HepG2 (cell line): ENCODE data around the gene LILRB5.

Experiments used
- EZH2 ChIP-seq: conservative IDR thresholded peaks from 2 replicates; pipeline ENCODE4 v1.6.1; 2012; ENCODE audit warnings: mild to moderate bottlenecking, low read depth, low read length, moderate library complexity
- ZNF383 ChIP-seq: sonication (generic); formaldehyde crosslinking; IDR thresholded peaks from 2 replicates; pipeline ENCODE4 v1.4.0; 2020; ENCODE audit warnings: missing genetic modification reagents, mild to moderate bottlenecking, borderline replicate concordance
- ZNF670 ChIP-seq: sonication (generic); formaldehyde crosslinking; IDR thresholded peaks from 2 replicates; pipeline ENCODE4 v1.8.0; 2022; ENCODE audit warnings: mild to moderate bottlenecking, missing genetic modification reagents, borderline replicate concordance
- ZNF766 ChIP-seq: sonication (generic); formaldehyde crosslinking; IDR thresholded peaks from 2 replicates; pipeline ENCODE4 v1.5.0; 2020; ENCODE audit warnings: missing genetic modification reagents, borderline replicate concordance
- TF ChIP-seq, protein P1 (sequence below): sonication (generic); formaldehyde crosslinking; IDR thresholded peaks from 2 replicates; pipeline ENCODE4 v1.8.0; 2022; ENCODE audit warnings: mild to moderate bottlenecking, missing genetic modification reagents, moderate library complexity

DNA sequence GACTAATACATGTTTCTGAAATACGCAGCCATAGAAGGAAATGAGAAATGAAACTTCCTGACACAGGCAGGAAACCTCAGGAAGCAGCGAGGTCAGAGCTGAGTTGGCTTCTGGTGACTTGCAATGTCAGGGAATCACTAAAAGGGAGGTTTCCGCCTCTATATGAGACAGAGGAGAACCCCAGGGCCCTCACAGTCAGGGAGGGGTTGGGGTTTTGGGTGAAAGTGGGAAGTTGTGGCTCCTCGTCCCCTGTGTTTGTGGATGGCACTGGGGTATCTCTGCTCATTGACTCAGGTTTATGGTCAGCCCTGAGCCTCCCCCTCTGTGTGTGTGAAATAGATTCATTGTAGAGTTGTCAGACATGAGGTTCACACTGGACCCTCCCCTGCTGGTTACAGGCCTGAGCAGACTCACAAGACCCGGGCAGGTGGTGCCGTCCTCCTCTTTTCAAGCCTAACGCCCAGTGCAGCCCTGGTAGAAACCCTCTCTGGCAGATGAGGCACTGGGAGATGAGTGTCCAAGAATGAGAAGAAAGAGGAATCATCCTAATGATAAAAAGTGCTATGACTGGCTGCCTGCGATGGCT is 9.0 kb downstream of the LILRB5 start:
- TF ChIP-seq ZNF383 (CRISPR knock-in tag) (no peak), ZNF670 (CRISPR knock-in tag) (no peak), EZH2 (no peak), ZNF766 (CRISPR knock-in tag) (no peak)
- TF ChIP-seq, protein P1, sequence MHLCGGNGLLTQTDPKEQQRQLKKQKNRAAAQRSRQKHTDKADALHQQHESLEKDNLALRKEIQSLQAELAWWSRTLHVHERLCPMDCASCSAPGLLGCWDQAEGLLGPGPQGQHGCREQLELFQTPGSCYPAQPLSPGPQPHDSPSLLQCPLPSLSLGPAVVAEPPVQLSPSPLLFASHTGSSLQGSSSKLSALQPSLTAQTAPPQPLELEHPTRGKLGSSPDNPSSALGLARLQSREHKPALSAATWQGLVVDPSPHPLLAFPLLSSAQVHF (CRISPR knock-in tag) = no peak
